RWPE2 (cell line): ENCODE measurements around the gene PCBP3.

Source experiments
- ATAC-seq: fragments of 200-7000 bp; cut with Tn5 transposase; 3 replicates; pipeline ENCODE4 v1.9.1; 2021; ENCODE audit warnings: low read depth
- DNase-seq: peaks from one replicate; pipeline ENCODE4 v3.0.0-alpha.2; 2020; ENCODE audit warnings: low spot score
- H3K27ac ChIP-seq: fragments of 450-650 bp; 2 replicates; pipeline ENCODE4 v1.5.1; 2017; ENCODE audit warnings: mild to moderate bottlenecking; ENCODE audit not compliant: poor library complexity, severe bottlenecking
- H3K27me3 ChIP-seq: fragments of 250-450 bp; sonication (Bioruptor Pico); 2 replicates; pipeline ENCODE4 v1.5.1; 2021; ENCODE audit warnings: mild to moderate bottlenecking, moderate library complexity; ENCODE audit not compliant: insufficient read depth, poor library complexity, severe bottlenecking
- H3K36me3 ChIP-seq: fragments of 250-450 bp; sonication (Bioruptor Pico); 2 replicates; pipeline ENCODE4 v1.5.1; 2020; ENCODE audit warnings: low read depth, mild to moderate bottlenecking, moderate library complexity
- H3K4me1 ChIP-seq: fragments of 250-450 bp; sonication (Bioruptor Pico); 2 replicates; pipeline ENCODE4 v1.5.1; 2021; ENCODE audit warnings: mild to moderate bottlenecking, moderate library complexity; ENCODE audit not compliant: insufficient read depth, poor library complexity, severe bottlenecking
- H3K4me3 ChIP-seq: fragments of 250-450 bp; sonication (Bioruptor Pico); 2 replicates; pipeline ENCODE4 v1.5.1; 2021; ENCODE audit warnings: mild to moderate bottlenecking, moderate library complexity; ENCODE audit not compliant: severe bottlenecking
- H3K9me3 ChIP-seq: fragments of 250-450 bp; sonication (Bioruptor Pico); 2 replicates; pipeline ENCODE4 v1.5.1; 2021; ENCODE audit warnings: mild to moderate bottlenecking, moderate library complexity; ENCODE audit not compliant: severe bottlenecking
- TF ChIP-seq, protein P1 (sequence below): fragments of 450-650 bp; IDR thresholded peaks from one replicate; pipeline ENCODE4 v1.5.1; 2017; ENCODE audit warnings: mild to moderate bottlenecking, moderate library complexity; ENCODE audit not compliant: poor library complexity, severe bottlenecking

The PCBP3 gene

GRCh38 chr21:45911806-45912325 lies 268.3 kb downstream of the PCBP3 start:
- H3K27ac ChIP-seq, result no peak overlapping the region
- H3K4me3 ChIP-seq, result no peak overlapping the region
- peak; percentile 51 for DNase-seq
- no peak for ATAC-seq
- no peaks in the 10 kb centered on the region for H3K27me3 ChIP-seq
- H3K9me3 ChIP-seq, result no peaks in the 10 kb centered on the region
- no peaks in the 10 kb centered on the region for H3K36me3 ChIP-seq
- no peaks in the 10 kb centered on the region for H3K4me1 ChIP-seq
- TF ChIP-seq, protein P1, sequence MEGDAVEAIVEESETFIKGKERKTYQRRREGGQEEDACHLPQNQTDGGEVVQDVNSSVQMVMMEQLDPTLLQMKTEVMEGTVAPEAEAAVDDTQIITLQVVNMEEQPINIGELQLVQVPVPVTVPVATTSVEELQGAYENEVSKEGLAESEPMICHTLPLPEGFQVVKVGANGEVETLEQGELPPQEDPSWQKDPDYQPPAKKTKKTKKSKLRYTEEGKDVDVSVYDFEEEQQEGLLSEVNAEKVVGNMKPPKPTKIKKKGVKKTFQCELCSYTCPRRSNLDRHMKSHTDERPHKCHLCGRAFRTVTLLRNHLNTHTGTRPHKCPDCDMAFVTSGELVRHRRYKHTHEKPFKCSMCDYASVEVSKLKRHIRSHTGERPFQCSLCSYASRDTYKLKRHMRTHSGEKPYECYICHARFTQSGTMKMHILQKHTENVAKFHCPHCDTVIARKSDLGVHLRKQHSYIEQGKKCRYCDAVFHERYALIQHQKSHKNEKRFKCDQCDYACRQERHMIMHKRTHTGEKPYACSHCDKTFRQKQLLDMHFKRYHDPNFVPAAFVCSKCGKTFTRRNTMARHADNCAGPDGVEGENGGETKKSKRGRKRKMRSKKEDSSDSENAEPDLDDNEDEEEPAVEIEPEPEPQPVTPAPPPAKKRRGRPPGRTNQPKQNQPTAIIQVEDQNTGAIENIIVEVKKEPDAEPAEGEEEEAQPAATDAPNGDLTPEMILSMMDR, result no peak

GRCh38 chr21:45912611-45913417 lies 269.3 kb downstream of the PCBP3 start:
- Histone ChIP-seq H3K4me1 (no peaks in the 10 kb centered on the region), H3K27me3 (no peaks in the 10 kb centered on the region), H3K27ac (no peak overlapping the region), H3K9me3 (no peaks in the 10 kb centered on the region), H3K36me3 (no peaks in the 10 kb centered on the region), H3K4me3 (no peak overlapping the region)
- DNase-seq, result no peak
- TF ChIP-seq, protein P1, result no peak
- no peak for ATAC-seq

DNA sequence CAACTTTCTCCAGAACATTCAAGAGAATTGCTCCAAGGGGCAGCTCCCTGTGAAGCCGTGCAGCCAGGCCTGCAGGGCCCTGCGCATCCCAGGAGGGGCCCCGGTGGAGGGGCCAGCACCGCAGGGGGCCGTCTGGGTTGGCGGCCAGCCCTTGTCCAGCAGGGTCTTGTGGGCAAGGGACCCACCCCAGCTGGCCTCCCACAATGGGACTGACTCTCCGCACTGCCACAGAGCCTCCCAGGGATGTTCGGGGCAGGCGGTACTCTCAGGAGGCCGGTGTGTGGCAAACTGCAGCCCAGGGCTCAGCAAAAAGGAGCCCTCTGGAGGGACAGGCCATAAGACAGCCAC lies 269.9 kb downstream of the PCBP3 start:
- ATAC-seq, result no peak
- DNase-seq, result peak; percentile 46
- Histone ChIP-seq H3K4me3 (no peak overlapping the region), H3K27ac (no peak overlapping the region), H3K36me3 (no peaks in the 10 kb centered on the region), H3K4me1 (no peaks in the 10 kb centered on the region), H3K9me3 (no peaks in the 10 kb centered on the region), H3K27me3 (no peaks in the 10 kb centered on the region)
- TF ChIP-seq, protein P1, result no peak

- TF ChIP-seq, protein P1, result no peak
- H3K9me3 ChIP-seq, result no peaks in the 10 kb centered on the region
- DNase-seq (no peak), ATAC-seq (no peak)
- H3K27me3 ChIP-seq, result no peaks in the 10 kb centered on the region
- H3K36me3 ChIP-seq, result no peaks in the 10 kb centered on the region
- no peak overlapping the region for H3K27ac ChIP-seq
- no peaks in the 10 kb centered on the region for H3K4me1 ChIP-seq
- H3K4me3 ChIP-seq, result no peak overlapping the region
Observed at GRCh38 chr21:45913886-45914285, 270.4 kb downstream of the PCBP3 start.

DNA sequence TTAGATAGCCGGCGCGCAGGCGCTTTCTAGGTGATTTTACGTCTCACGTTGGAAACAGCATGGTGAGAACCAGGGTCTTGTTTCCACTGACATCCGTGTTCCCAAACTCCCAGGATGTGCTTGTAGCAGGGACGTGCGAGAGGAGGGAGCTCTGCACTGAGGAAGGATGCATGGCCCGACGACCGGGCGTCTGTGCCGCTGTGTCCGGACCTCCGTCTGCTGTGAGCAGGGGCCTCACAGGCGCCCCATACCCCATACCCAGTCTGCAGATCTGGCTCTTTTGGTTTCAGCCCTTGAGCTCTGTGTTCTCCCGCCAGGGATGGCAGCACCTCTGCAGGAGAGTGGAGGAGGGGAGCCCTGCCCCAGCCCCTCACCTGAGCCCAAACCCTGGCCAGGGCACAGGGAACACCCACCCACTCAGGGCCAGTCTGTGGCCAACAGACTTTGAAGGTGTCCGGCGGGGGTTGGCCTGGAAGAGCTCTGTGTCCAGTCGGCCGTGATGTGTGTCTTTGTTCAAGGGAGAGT lies 270.9 kb downstream of the PCBP3 start:
- no peaks in the 10 kb centered on the region for H3K27me3 ChIP-seq
- H3K27ac ChIP-seq, result no peak overlapping the region
- TF ChIP-seq, protein P1, result no peak
- H3K4me1 ChIP-seq, result no peaks in the 10 kb centered on the region
- H3K36me3 ChIP-seq, result no peaks in the 10 kb centered on the region
- H3K4me3 ChIP-seq, result no peak overlapping the region
- DNase-seq (no peak), ATAC-seq (no peak)
- no peaks in the 10 kb centered on the region for H3K9me3 ChIP-seq
